Measurements from ENCODE around the gene DOCK2.

Gene DOCK2

GRCh38 chr5:169772256-169772655, 135.2 kb downstream of the DOCK2 start:
- H3K9me3 ChIP-seq = no peaks in the 10 kb centered on the region
- no peaks in the 10 kb centered on the region for H3K4me1 ChIP-seq (ENCODE audit: control insufficient read depth in 1 of 2, insufficient read depth in 1 of 2, low read depth in 1 of 2, low read length in 1 of 2)
- no peak for TF ChIP-seq CTCF (IDR thresholded peaks at IDR 0.05)
- H3K36me3 ChIP-seq = peaks cover 71% of the 10 kb centered on the region
- no peaks in the 10 kb centered on the region for H3K27me3 ChIP-seq
- no peak overlapping the region for H3K27ac ChIP-seq
- no peak overlapping the region for H3K4me3 ChIP-seq (ENCODE audit: low read depth in 1 of 2, low read length in 1 of 2)

- peaks cover 71% of the 10 kb centered on the region for H3K36me3 ChIP-seq
- H3K4me1 ChIP-seq (ENCODE audit: control insufficient read depth in 1 of 2, insufficient read depth in 1 of 2, low read depth in 1 of 2, low read length in 1 of 2) = no peaks in the 10 kb centered on the region
- no peak for TF ChIP-seq CTCF (IDR thresholded peaks at IDR 0.05)
- H3K9me3 ChIP-seq = no peaks in the 10 kb centered on the region
- no peak overlapping the region for H3K27ac ChIP-seq
- no peak overlapping the region for H3K4me3 ChIP-seq (ENCODE audit: low read depth in 1 of 2, low read length in 1 of 2)
- no peaks in the 10 kb centered on the region for H3K27me3 ChIP-seq
Observed at GRCh38 chr5:169772688-169773087, 135.6 kb downstream of the DOCK2 start.

GRCh38 chr5:169777159-169777558, 140.1 kb downstream of the DOCK2 start:
- H3K27me3 ChIP-seq = no peaks in the 10 kb centered on the region
- H3K4me1 ChIP-seq (ENCODE audit: control insufficient read depth in 1 of 2, insufficient read depth in 1 of 2, low read depth in 1 of 2, low read length in 1 of 2) = no peaks in the 10 kb centered on the region
- no peak overlapping the region for H3K4me3 ChIP-seq (ENCODE audit: low read depth in 1 of 2, low read length in 1 of 2)
- no peak overlapping the region for H3K27ac ChIP-seq
- H3K36me3 ChIP-seq = peaks cover 73% of the 10 kb centered on the region
- no peaks in the 10 kb centered on the region for H3K9me3 ChIP-seq
- TF ChIP-seq CTCF (IDR thresholded peaks at IDR 0.05) = no peak

GRCh38 chr5:169778622-169779596, 141.8 kb downstream of the DOCK2 start:
- H3K36me3 ChIP-seq = peaks cover 59% of the 10 kb centered on the region
- H3K4me3 ChIP-seq (ENCODE audit: low read depth in 1 of 2, low read length in 1 of 2) = no peak overlapping the region
- H3K27ac ChIP-seq = peak overlapping the region; percentile 24
- no peaks in the 10 kb centered on the region for H3K4me1 ChIP-seq (ENCODE audit: control insufficient read depth in 1 of 2, insufficient read depth in 1 of 2, low read depth in 1 of 2, low read length in 1 of 2)
- no peaks in the 10 kb centered on the region for H3K9me3 ChIP-seq
- H3K27me3 ChIP-seq = no peaks in the 10 kb centered on the region
- TF ChIP-seq CTCF (IDR thresholded peaks at IDR 0.05) = no peak

GRCh38 chr5:169781420-169782345, 144.6 kb downstream of the DOCK2 start:
- Histone ChIP-seq H3K9me3 (no peaks in the 10 kb centered on the region), H3K36me3 (peaks cover 56% of the 10 kb centered on the region), H3K27me3 (no peaks in the 10 kb centered on the region), H3K4me3 (ENCODE audit: low read depth in 1 of 2, low read length in 1 of 2) (no peak overlapping the region), H3K4me1 (ENCODE audit: control insufficient read depth in 1 of 2, insufficient read depth in 1 of 2, low read depth in 1 of 2, low read length in 1 of 2) (no peaks in the 10 kb centered on the region), H3K27ac (no peak overlapping the region)
- no peak for TF ChIP-seq CTCF (IDR thresholded peaks at IDR 0.05)
